DND-41 (cell line): ENCODE results near the gene GPRIN1.

Experiments
- EZH2 ChIP-seq: IDR thresholded peaks from 3 replicates; pipeline ENCODE4 v1.6.1; 2012; ENCODE audit warnings: borderline replicate concordance, low read depth, mild to moderate bottlenecking, moderate library complexity, low read length, inconsistent platforms; ENCODE audit not compliant: severe bottlenecking
- TF ChIP-seq, protein P1 (sequence below): IDR thresholded peaks from 2 replicates; pipeline ENCODE4 v1.5.1; 2012; ENCODE audit warnings: borderline replicate concordance, low read length, moderate library complexity, mild to moderate bottlenecking; ENCODE audit not compliant: poor library complexity, severe bottlenecking; ENCODE audit errors: extremely low read depth

DNA sequence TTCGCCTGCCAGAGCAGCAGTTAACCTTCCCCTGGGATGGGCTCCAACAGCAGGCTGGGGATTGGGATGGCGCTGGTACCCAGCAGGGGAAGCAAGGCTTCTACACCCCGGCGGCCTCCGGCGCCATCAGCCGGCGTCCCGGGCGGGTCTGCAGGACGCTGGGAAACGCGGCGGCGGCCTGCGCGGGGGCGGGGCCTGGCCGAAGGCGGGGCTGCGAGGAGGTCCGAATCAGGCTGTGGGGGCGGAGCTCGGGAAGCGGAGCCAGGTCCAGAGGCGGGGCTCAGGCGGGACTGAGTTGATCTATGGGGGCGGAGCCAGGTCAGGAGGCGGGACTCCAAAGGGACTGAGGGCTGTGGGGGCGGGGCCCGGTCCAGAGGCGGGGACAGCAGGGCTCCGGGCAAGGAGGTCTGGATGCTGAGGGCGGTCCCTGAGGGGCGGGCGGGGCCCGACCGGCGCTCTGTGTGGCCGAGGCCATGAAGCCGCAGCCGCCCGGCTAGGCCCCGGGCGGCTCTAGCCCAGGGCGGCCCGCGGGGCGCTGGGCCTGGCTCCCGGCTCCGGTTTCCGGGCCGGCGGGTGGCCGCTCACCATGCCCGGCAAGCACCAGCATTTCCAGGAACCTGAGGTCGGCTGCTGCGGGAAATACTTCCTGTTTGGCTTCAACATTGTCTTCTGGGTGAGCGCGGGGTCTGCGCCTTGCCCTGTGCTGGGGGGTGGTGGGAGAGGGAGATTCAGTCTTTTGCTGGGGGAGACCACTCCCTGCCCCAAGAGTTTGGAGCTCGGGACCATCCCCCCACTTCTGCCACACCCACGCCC lies 37.3 kb upstream of the GPRIN1 start, which contains the start of gene TSPAN17:
- TF ChIP-seq, protein P1, sequence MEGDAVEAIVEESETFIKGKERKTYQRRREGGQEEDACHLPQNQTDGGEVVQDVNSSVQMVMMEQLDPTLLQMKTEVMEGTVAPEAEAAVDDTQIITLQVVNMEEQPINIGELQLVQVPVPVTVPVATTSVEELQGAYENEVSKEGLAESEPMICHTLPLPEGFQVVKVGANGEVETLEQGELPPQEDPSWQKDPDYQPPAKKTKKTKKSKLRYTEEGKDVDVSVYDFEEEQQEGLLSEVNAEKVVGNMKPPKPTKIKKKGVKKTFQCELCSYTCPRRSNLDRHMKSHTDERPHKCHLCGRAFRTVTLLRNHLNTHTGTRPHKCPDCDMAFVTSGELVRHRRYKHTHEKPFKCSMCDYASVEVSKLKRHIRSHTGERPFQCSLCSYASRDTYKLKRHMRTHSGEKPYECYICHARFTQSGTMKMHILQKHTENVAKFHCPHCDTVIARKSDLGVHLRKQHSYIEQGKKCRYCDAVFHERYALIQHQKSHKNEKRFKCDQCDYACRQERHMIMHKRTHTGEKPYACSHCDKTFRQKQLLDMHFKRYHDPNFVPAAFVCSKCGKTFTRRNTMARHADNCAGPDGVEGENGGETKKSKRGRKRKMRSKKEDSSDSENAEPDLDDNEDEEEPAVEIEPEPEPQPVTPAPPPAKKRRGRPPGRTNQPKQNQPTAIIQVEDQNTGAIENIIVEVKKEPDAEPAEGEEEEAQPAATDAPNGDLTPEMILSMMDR, result peak; percentile 45
- TF ChIP-seq EZH2, result no peak
